Coronary artery (tissue), 2 donors: ENCODE results near the gene CHL1.

Source experiments
- DNase-seq: peaks from one replicate; pipeline ENCODE4 v3.0.0-alpha.2; 2017; ENCODE audit warnings: low spot score
- H3K27ac ChIP-seq, 2 donors: fragments of 200-600 bp; sonication (generic); one replicate each; pipeline ENCODE4 v1.5.1; 2016 to 2019
- H3K4me3 ChIP-seq: fragments of 200-600 bp; sonication (generic); 2 replicates; pipeline ENCODE4 v1.5.1; 2016; ENCODE audit warnings: mild to moderate bottlenecking, moderate library complexity
- CTCF ChIP-seq: fragments of 200-600 bp; sonication (generic); IDR thresholded peaks from one replicate; pipeline ENCODE4 v1.5.1; 2019; ENCODE audit warnings: antibody characterized with exemption

Gene CHL1

GRCh38 chr3:312911-313310, 116.3 kb downstream of the CHL1 start:
- H3K27ac ChIP-seq: no peak overlapping the region
- no peak for TF ChIP-seq CTCF
- H3K4me3 ChIP-seq: no peak overlapping the region
- DNase-seq: no peak

- no peak for DNase-seq
- no peak for TF ChIP-seq CTCF
- H3K4me3 ChIP-seq: no peak overlapping the region
These were observed 120.4 kb downstream of the CHL1 start for GRCh38 chr3:317012-317411.

GRCh38 chr3:318903-319302, 122.3 kb downstream of the CHL1 start:
- DNase-seq: no peak
- no peak overlapping the region for H3K27ac ChIP-seq
- no peak overlapping the region for H3K4me3 ChIP-seq
- no peak for TF ChIP-seq CTCF

More at GRCh38 chr3:317012-317411, 120.4 kb downstream of the CHL1 start:
- H3K27ac ChIP-seq: no peak overlapping the region

GRCh38 chr3:324423-324822, 127.9 kb downstream of the CHL1 start:
- DNase-seq: no peak
- no peak for TF ChIP-seq CTCF
- Histone ChIP-seq H3K27ac (no peak overlapping the region), H3K4me3 (no peak overlapping the region)

GRCh38 chr3:325495-325894, 128.9 kb downstream of the CHL1 start:
- no peak overlapping the region for H3K4me3 ChIP-seq
- DNase-seq: no peak
- no peak for TF ChIP-seq CTCF
- no peak overlapping the region for H3K27ac ChIP-seq

GRCh38 chr3:330494-331115, 134.0 kb downstream of the CHL1 start:
- no peak overlapping the region for H3K27ac ChIP-seq
- no peak for TF ChIP-seq CTCF
- no peak for DNase-seq
- no peak overlapping the region for H3K4me3 ChIP-seq

GRCh38 chr3:331881-332280, 135.3 kb downstream of the CHL1 start:
- DNase-seq: no peak
- no peak overlapping the region for H3K27ac ChIP-seq
- H3K4me3 ChIP-seq: no peak overlapping the region
- TF ChIP-seq CTCF: no peak
